ENCODE data around the gene ZC3H6.

DNA sequence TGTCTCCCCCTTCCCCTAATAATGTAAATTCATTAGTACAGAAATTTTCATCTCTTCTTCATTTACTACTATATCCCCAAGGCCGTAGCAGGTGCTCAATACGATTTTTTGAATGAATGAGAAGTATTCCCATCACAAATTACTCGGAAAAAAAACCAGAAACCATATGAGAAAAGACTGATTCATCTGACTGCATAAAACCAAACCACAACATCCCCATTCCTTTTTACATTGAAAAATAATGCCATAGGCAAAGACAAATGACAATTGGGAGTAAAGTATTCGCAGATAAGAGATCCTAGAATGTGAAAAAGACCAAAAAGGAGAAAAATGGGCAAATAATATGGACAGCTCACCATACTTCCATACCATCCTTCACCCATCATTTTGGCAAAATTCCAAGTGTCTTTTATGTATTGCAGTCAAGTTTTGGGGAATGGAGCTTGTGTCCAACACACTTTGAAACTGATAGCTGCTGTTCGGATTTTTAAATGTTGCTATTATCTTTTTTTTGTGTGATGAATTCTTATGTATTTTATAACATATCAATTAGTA, 22.1 kb upstream of the ZC3H6 start:
- TF ChIP-seq, protein P1, sequence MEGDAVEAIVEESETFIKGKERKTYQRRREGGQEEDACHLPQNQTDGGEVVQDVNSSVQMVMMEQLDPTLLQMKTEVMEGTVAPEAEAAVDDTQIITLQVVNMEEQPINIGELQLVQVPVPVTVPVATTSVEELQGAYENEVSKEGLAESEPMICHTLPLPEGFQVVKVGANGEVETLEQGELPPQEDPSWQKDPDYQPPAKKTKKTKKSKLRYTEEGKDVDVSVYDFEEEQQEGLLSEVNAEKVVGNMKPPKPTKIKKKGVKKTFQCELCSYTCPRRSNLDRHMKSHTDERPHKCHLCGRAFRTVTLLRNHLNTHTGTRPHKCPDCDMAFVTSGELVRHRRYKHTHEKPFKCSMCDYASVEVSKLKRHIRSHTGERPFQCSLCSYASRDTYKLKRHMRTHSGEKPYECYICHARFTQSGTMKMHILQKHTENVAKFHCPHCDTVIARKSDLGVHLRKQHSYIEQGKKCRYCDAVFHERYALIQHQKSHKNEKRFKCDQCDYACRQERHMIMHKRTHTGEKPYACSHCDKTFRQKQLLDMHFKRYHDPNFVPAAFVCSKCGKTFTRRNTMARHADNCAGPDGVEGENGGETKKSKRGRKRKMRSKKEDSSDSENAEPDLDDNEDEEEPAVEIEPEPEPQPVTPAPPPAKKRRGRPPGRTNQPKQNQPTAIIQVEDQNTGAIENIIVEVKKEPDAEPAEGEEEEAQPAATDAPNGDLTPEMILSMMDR (IDR thresholded peaks at IDR 0.05), result no peak
- no peak for TF ChIP-seq ZFX (IDR thresholded peaks at IDR 0.05; ENCODE audit: borderline replicate concordance)

Measured in 22Rv1 (cell line).